Stimulated activated CD4-positive, alpha-beta T cell treated with anti-CD3 and anti-CD28 coated beads, TNF-alpha, amount 100 ng/mL, for 4 hours (primary cell): Measurements from ENCODE around the gene RELA.

ENCODE experiments used
- DNase-seq, 3 experiments: peaks; one replicate each; pipeline ENCODE4 v3.0.0-alpha.2; 2020; ENCODE audit warnings: low read depth in 3 of 3

Gene RELA

DNA sequence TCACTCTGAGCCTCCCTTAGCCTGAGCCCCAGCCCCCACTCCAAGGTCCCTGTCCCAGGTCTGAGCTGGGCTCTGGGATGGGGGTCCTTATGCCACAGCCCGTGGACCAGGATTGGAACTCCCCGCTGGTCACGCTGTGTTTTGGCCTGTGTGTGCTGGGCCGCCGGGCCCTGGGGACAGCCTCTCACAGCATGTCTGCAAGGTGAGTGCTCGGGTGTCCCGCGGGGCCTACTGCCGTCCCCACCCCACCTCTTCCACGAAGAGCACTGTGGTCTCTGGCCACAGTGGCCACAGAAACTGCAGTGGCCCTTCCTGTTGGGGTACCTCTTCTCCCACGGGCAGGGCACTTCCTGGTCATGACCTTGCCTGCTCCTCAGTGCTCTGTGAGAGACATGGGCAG lies 28.3 kb downstream of the RELA start:
- no peak for DNase-seq

- DNase-seq, result no peak
Observed at GRCh38 chr11:65634109-65634436, 28.6 kb downstream of the RELA start.

- no peak for DNase-seq
Observed at GRCh38 chr11:65633390-65634108, 29.2 kb downstream of the RELA start.

GRCh38 chr11:65630215-65630614 lies 32.5 kb downstream of the RELA start:
- DNase-seq, result no peak

GRCh38 chr11:65629579-65629978 lies 33.1 kb downstream of the RELA start:
- no peak for DNase-seq

DNA sequence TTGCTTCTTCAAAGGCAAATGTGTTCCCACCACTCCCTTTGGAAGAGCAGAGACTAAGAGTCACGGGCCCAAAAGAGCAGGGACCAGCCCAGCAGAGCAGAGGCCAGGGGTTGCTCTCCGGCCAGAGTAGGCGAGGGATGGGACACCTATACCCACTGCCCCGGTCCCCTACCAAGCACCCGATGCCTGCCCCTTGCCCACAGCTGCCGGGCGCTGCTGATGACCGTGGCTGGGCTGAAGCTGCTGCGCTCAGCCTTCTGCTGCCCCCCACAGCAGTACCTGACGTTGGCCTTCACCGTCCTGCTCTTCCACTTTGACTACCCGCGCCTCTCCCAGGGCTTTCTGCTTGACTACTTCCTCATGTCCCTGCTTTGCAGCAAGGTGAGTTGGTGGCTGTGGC lies 35.5 kb downstream of the RELA start:
- DNase-seq, result no peak

- no peak for DNase-seq
Observed at GRCh38 chr11:65625628-65626342, 36.9 kb downstream of the RELA start.

DNA sequence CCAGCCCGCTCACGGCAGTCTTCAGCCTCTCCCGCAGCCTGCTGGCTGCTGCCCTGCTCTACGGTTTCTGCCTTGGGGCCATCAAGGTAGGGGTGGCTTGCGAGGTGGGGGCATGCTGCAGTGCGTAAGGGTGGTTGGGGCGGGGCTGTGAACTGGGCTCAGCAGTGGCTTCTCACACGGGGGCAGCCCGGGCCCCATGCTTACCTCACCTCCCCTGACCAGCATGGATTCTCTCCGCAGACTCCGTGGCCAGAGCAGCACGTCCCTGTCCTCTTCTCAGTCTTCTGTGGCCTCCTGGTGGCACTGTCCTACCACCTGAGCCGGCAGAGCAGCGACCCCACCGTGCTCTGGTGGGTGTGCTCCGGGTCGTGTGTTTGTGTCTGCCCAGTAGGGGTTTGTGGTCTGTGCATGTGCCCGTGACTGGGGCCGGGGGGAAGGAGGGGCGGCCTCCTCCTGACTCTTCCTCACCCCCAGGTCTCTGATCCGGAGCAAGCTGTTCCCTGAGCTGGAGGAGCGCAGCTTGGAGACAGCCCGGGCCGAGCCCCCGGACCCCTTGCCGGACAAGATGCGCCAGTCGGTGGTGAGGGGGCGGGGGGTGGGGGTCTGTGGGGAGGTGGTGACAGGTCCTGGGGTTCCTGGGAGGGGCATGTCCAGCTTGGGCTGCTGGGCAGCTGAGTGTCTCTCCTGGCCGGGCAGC lies 37.6 kb downstream of the RELA start:
- no peak for DNase-seq

DNA sequence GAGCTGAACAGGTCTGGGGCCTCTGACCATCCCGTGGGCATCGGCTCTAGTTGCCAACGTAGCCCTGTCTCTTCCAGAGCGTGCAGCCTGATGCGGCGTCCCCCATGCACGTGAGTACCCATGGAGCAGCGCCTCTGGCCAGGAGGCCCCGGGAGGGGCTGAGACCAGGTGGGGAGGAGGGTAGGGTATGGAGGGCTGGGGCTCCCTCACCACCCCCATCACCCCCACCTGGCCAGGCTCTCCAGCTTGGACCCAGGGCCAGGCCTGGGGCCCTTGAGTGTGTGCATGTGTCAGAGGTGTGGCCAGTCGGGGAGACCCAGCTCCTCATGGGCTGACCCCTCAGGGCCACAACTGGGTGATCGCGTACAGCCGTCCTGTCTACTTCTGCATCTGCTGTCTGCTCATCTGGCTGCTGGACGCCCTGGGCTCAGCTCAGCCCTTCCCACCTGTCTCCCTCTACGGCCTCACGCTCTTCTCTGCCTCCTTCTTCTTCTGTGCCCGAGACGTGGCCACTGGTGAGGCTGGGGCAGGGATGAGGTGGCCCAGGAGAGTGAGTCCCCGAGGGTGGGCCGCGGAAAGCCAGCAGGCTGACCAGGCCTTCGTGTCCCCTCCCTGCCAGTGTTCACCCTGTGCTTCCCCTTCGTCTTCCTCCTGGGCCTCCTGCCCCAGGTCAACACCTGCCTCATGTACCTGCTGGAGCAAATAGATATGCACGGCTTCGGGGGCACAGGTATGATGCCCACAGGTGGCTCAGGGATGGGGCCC lies 38.7 kb downstream of the RELA start:
- no peak for DNase-seq

DNA sequence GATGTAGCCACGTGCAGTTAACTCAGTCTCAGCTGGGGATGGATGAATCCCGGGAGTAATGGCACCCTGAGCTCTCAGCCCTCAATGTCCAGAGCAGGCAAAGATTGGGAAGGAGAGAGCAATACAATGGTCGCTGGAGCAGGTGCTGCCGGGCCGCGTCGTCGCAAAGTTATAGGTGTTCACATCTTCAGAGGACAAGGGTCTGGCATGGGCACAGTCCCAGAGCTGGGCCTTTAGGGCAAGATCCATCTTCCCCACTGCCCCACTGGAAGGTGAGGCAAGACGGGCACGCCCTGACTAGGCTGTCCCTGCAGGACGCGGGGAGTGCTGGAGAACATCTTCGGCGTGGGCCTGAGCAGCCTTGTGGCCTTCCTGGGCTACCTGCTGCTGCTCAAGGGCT lies 39.5 kb downstream of the RELA start:
- no peak for DNase-seq

GRCh38 chr11:65622011-65622410 lies 40.7 kb downstream of the RELA start:
- DNase-seq, result no peak

DNA sequence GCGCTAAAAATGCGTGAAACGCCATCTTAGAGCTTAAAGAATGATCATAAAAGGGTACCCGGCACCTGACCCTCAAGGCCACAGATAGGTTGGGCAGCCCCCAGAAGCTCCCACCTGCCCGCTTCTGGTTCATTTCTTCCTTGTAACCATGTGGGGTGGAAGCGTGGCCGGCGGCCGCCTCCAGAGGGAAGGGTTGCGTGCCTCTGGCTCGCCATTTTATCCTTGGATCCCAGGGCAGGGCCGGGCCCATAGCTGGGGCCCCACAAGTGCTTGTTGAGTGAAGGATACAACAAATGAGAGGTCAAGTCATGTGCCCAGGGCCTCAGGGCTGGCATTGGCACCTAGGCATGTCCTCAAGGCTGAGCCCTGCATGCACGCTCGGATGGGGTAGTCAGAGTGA lies 41.3 kb downstream of the RELA start:
- no peak for DNase-seq

DNA sequence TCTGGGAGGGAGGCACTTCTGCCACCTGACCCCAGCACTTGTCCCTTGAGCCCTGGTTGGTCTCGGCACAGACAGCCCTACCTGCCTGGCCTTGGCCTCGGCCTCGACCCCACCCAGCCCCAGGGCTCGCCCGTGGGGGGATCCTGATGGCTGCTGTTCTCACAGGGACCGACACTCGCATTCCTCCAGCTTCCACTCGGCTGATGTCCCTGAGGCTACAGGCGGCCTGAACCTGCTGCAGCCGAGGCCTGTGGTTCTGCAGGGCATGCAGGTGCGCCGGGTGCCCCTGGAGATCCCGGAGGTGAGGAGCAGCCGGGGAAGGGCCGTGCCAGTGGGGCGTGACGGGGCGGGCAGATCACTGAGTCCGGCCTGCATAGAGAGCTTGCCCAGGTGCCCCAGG lies 42.0 kb downstream of the RELA start:
- no peak for DNase-seq

DNA sequence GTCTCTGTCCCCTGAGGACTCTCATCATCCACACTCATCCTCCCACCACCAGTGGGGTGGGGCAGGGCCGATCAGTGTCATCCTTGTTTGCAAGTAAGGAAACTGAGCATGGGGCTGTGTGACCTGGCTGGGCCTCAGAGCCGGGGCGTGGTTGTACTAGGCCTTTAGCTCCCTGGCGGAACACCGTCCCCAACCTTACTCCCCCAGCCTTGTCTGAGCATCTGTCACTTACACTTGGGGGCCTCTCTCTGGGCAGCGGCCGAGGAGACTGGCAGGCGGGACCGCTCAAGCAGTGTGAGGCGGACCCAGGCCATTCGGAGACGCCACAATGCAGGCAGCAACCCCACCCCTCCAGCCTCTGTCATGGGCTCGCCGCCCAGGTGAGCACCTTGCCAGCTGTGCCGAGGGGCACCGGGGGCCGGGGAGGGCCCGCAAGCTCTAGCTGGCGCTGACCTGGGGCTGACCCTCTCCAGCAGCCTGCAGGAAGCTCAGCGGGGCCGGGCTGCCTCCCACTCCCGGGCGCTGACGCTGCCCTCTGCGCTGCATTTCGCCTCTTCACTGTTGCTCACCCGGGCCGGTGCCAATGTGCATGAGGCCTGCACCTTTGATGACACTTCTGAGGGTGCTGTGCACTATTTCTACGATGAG lies 43.3 kb downstream of the RELA start:
- no peak for DNase-seq

GRCh38 chr11:65618763-65619162 lies 44.0 kb downstream of the RELA start:
- no peak for DNase-seq

GRCh38 chr11:65617990-65618751 lies 44.5 kb downstream of the RELA start:
- no peak for DNase-seq

GRCh38 chr11:65617136-65617850 lies 45.4 kb downstream of the RELA start:
- no peak for DNase-seq

- no peak for DNase-seq
Observed at GRCh38 chr11:65616575-65617001, 46.1 kb downstream of the RELA start.

DNA sequence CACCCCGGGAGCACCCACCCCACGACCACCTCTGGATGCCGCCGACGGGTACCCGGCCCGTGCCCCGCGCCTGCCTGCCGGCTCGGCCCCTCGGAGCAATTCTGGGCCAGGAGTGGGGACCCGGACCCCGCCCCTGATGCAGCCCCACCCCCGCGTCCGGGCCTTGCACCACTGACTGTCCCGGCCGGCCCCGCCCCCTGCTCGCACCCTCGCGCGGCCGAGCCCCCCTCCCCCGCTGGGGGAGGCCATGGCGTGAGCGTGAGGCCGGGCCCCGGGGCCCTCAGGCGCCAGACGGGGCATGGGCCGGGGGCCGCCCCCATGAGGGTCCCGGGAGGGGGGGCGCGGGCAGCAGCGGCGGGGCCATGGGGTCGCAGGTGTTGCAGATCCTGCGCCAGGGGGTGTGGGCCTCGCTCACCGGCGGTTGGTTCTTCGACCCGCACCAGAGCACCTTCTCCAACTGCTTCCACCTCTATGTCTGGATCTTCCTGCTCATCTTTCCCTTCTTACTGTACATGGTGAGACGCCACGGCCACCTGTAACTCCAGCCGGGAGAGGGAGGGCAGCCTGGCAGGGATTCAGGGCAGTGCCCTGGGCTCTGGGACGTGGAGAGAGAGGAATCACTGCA lies 46.7 kb downstream of the RELA start:
- DNase-seq, result no peak
